ENCODE measurements around the gene PRKCB. TPM values are rescaled to one million over a fixed set of nuclear protein-coding genes. Genes with fewer than 3 reads are reported as not detected.

The PRKCB gene
- total RNA-seq, 2 donors from 2014 or later = 2.9 to 28.6 TPM

GRCh38 chr16:23955088-23955487, 119.3 kb downstream of the PRKCB start:
- DNase-seq (ENCODE audit: low spot score) = no peak
- intact Hi-C loops (cut with DNase I) = no loop called here
- WGBS = 79% methylated on average over 7 of the region's 7 CpGs
- H3K4me3 ChIP-seq = no peak overlapping the region
- H3K9me3 ChIP-seq = no peaks in the 10 kb centered on the region
- H3K36me3 ChIP-seq = no peaks in the 10 kb centered on the region
- no peak for TF ChIP-seq POLR2AphosphoS5 (IDR thresholded peaks at IDR 0.05)
- TF ChIP-seq POLR2A (IDR thresholded peaks at IDR 0.05) = no peak
- no peak for TF ChIP-seq CTCF (IDR thresholded peaks at IDR 0.05)
- no peaks in the 10 kb centered on the region for H3K27me3 ChIP-seq (replicated peaks; ENCODE audit: insufficient read depth)
- H3K27ac ChIP-seq = no peak overlapping the region
- no peaks in the 10 kb centered on the region for H3K4me1 ChIP-seq (replicated peaks)

- TF ChIP-seq CTCF (IDR thresholded peaks at IDR 0.05) (no peak), POLR2AphosphoS5 (IDR thresholded peaks at IDR 0.05) (no peak), POLR2A (IDR thresholded peaks at IDR 0.05) (no peak)
- Histone ChIP-seq H3K4me3 (no peak overlapping the region), H3K4me1 (replicated peaks) (no peaks in the 10 kb centered on the region), H3K27me3 (replicated peaks; ENCODE audit: insufficient read depth) (no peaks in the 10 kb centered on the region), H3K9me3 (no peaks in the 10 kb centered on the region), H3K27ac (no peak overlapping the region), H3K36me3 (no peaks in the 10 kb centered on the region)
- intact Hi-C loops (cut with DNase I) = no loop called here
- no peak for DNase-seq (ENCODE audit: low spot score)
- 53% methylated on average over 2 of the region's 2 CpGs for WGBS
Observed at GRCh38 chr16:23957287-23957686, 121.5 kb downstream of the PRKCB start.

- DNase-seq (ENCODE audit: low spot score) = no peak
- H3K36me3 ChIP-seq = no peaks in the 10 kb centered on the region
- 71% methylated on average over 11 of the region's 11 CpGs for WGBS
- no peaks in the 10 kb centered on the region for H3K27me3 ChIP-seq (replicated peaks; ENCODE audit: insufficient read depth)
- H3K9me3 ChIP-seq = no peaks in the 10 kb centered on the region
- no peak overlapping the region for H3K4me3 ChIP-seq
- no peaks in the 10 kb centered on the region for H3K4me1 ChIP-seq (replicated peaks)
- H3K27ac ChIP-seq = no peak overlapping the region
- intact Hi-C loops (cut with DNase I) = no loop called here
- TF ChIP-seq CTCF (IDR thresholded peaks at IDR 0.05) = no peak
- no peak for TF ChIP-seq POLR2AphosphoS5 (IDR thresholded peaks at IDR 0.05)
- no peak for TF ChIP-seq POLR2A (IDR thresholded peaks at IDR 0.05)
Observed at GRCh38 chr16:23959072-23959751, 123.4 kb downstream of the PRKCB start.

- Histone ChIP-seq H3K27ac (no peak overlapping the region), H3K4me1 (replicated peaks) (no peaks in the 10 kb centered on the region), H3K36me3 (no peaks in the 10 kb centered on the region), H3K27me3 (replicated peaks; ENCODE audit: insufficient read depth) (no peaks in the 10 kb centered on the region), H3K9me3 (no peaks in the 10 kb centered on the region), H3K4me3 (no peak overlapping the region)
- 69% methylated on average over 4 of the region's 4 CpGs for WGBS
- no peak for TF ChIP-seq POLR2A (IDR thresholded peaks at IDR 0.05)
- no peak for TF ChIP-seq POLR2AphosphoS5 (IDR thresholded peaks at IDR 0.05)
- no peak for TF ChIP-seq CTCF (IDR thresholded peaks at IDR 0.05)
- no peak for DNase-seq (ENCODE audit: low spot score)
- intact Hi-C loops (cut with DNase I) = no loop called here
Observed at GRCh38 chr16:23959752-23960072, 123.9 kb downstream of the PRKCB start.

GRCh38 chr16:23960081-23960885, 124.5 kb downstream of the PRKCB start:
- intact Hi-C loops (cut with DNase I) = no loop called here
- no peaks in the 10 kb centered on the region for H3K4me1 ChIP-seq (replicated peaks)
- H3K9me3 ChIP-seq = no peaks in the 10 kb centered on the region
- no peak overlapping the region for H3K4me3 ChIP-seq
- no peak for DNase-seq (ENCODE audit: low spot score)
- no peaks in the 10 kb centered on the region for H3K27me3 ChIP-seq (replicated peaks; ENCODE audit: insufficient read depth)
- no peak for TF ChIP-seq CTCF (IDR thresholded peaks at IDR 0.05)
- TF ChIP-seq POLR2AphosphoS5 (IDR thresholded peaks at IDR 0.05) = no peak
- TF ChIP-seq POLR2A (IDR thresholded peaks at IDR 0.05) = no peak
- no peaks in the 10 kb centered on the region for H3K36me3 ChIP-seq
- WGBS = 69% methylated on average over 5 of the region's 5 CpGs
- no peak overlapping the region for H3K27ac ChIP-seq
